RWPE2 (cell line): ENCODE results near the gene DLG2.

Experiments used
- ATAC-seq: fragments of 200-7000 bp; cut with Tn5 transposase; 3 replicates; pipeline ENCODE4 v1.9.1; 2021; ENCODE audit warnings: low read depth
- DNase-seq: peaks from one replicate; pipeline ENCODE4 v3.0.0-alpha.2; 2020; ENCODE audit warnings: low spot score
- H3K27ac ChIP-seq: fragments of 450-650 bp; 2 replicates; pipeline ENCODE4 v1.5.1; 2017; ENCODE audit warnings: mild to moderate bottlenecking; ENCODE audit not compliant: poor library complexity, severe bottlenecking
- H3K27me3 ChIP-seq: fragments of 250-450 bp; sonication (Bioruptor Pico); 2 replicates; pipeline ENCODE4 v1.5.1; 2021; ENCODE audit warnings: mild to moderate bottlenecking, moderate library complexity; ENCODE audit not compliant: insufficient read depth, poor library complexity, severe bottlenecking
- H3K36me3 ChIP-seq: fragments of 250-450 bp; sonication (Bioruptor Pico); 2 replicates; pipeline ENCODE4 v1.5.1; 2020; ENCODE audit warnings: low read depth, mild to moderate bottlenecking, moderate library complexity
- H3K4me1 ChIP-seq: fragments of 250-450 bp; sonication (Bioruptor Pico); 2 replicates; pipeline ENCODE4 v1.5.1; 2021; ENCODE audit warnings: mild to moderate bottlenecking, moderate library complexity; ENCODE audit not compliant: insufficient read depth, poor library complexity, severe bottlenecking
- H3K4me3 ChIP-seq: fragments of 250-450 bp; sonication (Bioruptor Pico); 2 replicates; pipeline ENCODE4 v1.5.1; 2021; ENCODE audit warnings: mild to moderate bottlenecking, moderate library complexity; ENCODE audit not compliant: severe bottlenecking
- H3K9me3 ChIP-seq: fragments of 250-450 bp; sonication (Bioruptor Pico); 2 replicates; pipeline ENCODE4 v1.5.1; 2021; ENCODE audit warnings: mild to moderate bottlenecking, moderate library complexity; ENCODE audit not compliant: severe bottlenecking
- TF ChIP-seq, protein P1 (sequence below): fragments of 450-650 bp; IDR thresholded peaks from one replicate; pipeline ENCODE4 v1.5.1; 2017; ENCODE audit warnings: mild to moderate bottlenecking, moderate library complexity; ENCODE audit not compliant: poor library complexity, severe bottlenecking

Gene DLG2

DNA sequence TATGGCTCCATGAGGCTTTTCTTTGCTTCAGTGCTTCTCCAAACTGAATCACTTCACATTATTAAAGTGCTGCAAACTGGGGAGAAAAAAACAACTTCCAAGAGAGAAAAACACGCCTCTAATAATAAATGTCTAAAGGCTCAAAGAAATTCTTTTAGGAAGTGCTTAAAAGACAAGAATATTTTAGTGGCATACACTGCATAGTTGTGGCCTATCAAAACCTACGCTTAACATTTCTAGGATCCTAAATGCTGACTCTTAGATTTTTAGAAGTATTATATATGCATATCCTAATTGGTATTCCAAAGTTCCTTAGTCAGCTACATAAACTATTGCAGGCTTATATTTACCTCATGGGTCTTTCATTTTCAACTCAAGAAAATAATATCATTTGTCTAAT is 1462.0 kb downstream of the DLG2 start:
- H3K4me1 ChIP-seq, result no peaks in the 10 kb centered on the region
- DNase-seq (no peak), ATAC-seq (no peak)
- H3K4me3 ChIP-seq, result no peak overlapping the region
- H3K36me3 ChIP-seq, result no peaks in the 10 kb centered on the region
- TF ChIP-seq, protein P1, sequence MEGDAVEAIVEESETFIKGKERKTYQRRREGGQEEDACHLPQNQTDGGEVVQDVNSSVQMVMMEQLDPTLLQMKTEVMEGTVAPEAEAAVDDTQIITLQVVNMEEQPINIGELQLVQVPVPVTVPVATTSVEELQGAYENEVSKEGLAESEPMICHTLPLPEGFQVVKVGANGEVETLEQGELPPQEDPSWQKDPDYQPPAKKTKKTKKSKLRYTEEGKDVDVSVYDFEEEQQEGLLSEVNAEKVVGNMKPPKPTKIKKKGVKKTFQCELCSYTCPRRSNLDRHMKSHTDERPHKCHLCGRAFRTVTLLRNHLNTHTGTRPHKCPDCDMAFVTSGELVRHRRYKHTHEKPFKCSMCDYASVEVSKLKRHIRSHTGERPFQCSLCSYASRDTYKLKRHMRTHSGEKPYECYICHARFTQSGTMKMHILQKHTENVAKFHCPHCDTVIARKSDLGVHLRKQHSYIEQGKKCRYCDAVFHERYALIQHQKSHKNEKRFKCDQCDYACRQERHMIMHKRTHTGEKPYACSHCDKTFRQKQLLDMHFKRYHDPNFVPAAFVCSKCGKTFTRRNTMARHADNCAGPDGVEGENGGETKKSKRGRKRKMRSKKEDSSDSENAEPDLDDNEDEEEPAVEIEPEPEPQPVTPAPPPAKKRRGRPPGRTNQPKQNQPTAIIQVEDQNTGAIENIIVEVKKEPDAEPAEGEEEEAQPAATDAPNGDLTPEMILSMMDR, result no peak
- no peaks in the 10 kb centered on the region for H3K9me3 ChIP-seq
- H3K27ac ChIP-seq, result no peak overlapping the region
- no peaks in the 10 kb centered on the region for H3K27me3 ChIP-seq

DNA sequence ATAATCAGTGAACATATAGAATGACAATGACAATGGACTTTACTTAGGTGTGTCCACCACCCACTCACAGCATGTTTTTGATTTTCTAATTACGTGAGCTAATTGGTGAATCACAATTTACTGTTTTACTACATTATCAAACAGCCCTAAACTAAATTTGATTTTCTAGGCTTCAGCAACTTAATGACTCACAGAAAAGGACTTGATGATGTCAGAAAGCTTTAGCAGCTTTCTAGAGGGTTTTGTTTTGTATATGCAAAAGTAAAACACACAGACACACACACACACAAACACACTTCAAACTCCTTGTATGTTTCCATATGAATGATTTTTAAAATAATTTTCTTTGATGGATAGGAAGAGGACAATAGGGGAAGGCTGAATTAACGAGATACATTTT is 1462.4 kb downstream of the DLG2 start:
- Histone ChIP-seq H3K27ac (no peak overlapping the region), H3K36me3 (no peaks in the 10 kb centered on the region), H3K4me1 (no peaks in the 10 kb centered on the region), H3K27me3 (no peaks in the 10 kb centered on the region), H3K9me3 (no peaks in the 10 kb centered on the region), H3K4me3 (no peak overlapping the region)
- DNase-seq (no peak), ATAC-seq (no peak)
- TF ChIP-seq, protein P1, result no peak

DNA sequence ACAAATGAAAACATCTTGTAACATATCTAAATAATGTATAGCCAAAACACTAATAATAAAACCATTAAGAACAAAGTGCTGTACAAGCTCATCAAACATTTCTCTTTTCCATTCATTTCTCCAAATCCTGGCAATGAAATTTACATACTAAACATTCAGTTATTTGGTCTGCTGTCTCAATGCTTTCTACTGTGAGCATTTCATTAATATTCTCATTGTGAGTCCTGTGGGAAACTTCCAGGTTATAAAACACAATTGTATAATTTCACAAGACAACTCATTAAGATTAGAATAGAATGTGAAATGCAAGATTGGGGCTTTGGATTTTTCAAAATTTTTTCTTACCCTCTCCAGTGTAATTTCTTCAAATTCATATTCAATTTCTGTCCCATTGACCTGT is 1464.0 kb downstream of the DLG2 start:
- Histone ChIP-seq H3K4me1 (no peaks in the 10 kb centered on the region), H3K9me3 (no peaks in the 10 kb centered on the region), H3K4me3 (no peak overlapping the region), H3K27ac (no peak overlapping the region), H3K27me3 (no peaks in the 10 kb centered on the region), H3K36me3 (no peaks in the 10 kb centered on the region)
- ATAC-seq, result no peak
- TF ChIP-seq, protein P1, result no peak
- DNase-seq, result no peak

DNA sequence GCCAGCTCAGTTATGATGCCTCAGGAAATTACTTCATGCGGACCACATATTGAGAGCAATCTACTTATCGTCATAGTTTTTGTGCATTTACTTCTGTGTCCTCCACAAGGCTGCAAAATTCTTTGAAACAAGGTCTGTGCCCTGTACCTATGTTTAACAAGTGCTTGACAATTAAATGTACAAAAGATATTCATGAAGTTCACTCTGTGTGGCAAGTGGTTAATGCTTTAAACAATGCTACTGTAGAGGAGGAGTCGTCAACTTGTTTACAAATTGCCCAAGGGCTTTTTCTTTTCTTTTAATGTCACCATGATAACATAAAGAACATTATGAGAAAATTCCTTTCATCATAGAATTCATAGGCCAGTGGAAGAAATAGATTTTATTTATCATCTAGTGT is 1469.5 kb downstream of the DLG2 start:
- ATAC-seq (no peak), DNase-seq (no peak)
- Histone ChIP-seq H3K4me3 (no peak overlapping the region), H3K36me3 (no peaks in the 10 kb centered on the region), H3K27me3 (no peaks in the 10 kb centered on the region), H3K27ac (no peak overlapping the region), H3K9me3 (no peaks in the 10 kb centered on the region), H3K4me1 (no peaks in the 10 kb centered on the region)
- TF ChIP-seq, protein P1, result no peak

DNA sequence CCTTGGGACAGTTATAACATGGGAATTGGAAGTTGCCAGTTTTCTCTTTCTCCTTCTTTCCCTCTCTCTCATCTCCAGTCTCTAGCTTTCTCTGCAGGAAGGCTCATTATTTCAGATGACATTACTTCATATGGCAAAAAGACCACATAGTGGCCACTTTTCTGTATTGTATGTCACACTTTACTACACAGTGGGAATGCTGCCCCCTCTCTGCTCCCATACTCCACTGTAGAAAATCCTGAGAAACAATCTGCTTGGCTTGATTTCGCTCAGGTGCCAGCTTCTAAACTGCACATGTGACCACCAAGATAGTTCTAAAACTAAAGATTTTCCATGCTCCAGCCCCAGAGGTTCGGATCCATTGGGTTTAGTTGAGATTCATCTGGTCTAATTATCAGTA is 1480.3 kb downstream of the DLG2 start:
- Histone ChIP-seq H3K9me3 (no peaks in the 10 kb centered on the region), H3K27me3 (no peaks in the 10 kb centered on the region), H3K27ac (no peak overlapping the region), H3K4me1 (no peaks in the 10 kb centered on the region), H3K4me3 (no peak overlapping the region), H3K36me3 (no peaks in the 10 kb centered on the region)
- DNase-seq (no peak), ATAC-seq (no peak)
- TF ChIP-seq, protein P1, result no peak
